GM10248 (cell line): ENCODE measurements around the gene AHCYL1.

Source experiments
- CTCF ChIA-PET: fragments of 300-600 bp; sonication (Branson Sonifier 250); formaldehyde crosslinking; extraction: SDS; loops from one replicate; lab custom pipeline; 2021; ENCODE audit warnings: antibody characterized with exemption; lab: Yijun Ruan, JAX
- POLR2A ChIA-PET: fragments of 350-650 bp; sonication (Branson Sonifier 250); formaldehyde crosslinking; extraction: SDS; loops from one replicate; lab custom pipeline; 2020; ENCODE audit warnings: antibody characterized with exemption; lab: Yijun Ruan, JAX
- DNase-seq: peaks from one replicate; pipeline ENCODE4 v3.0.0; 2012; ENCODE audit errors: extremely low spot score
- TF ChIP-seq, protein P1 (sequence below): IDR thresholded peaks from 2 replicates; pipeline ENCODE4 v1.5.1; 2012; ENCODE audit warnings: mild to moderate bottlenecking, low read depth; ENCODE audit errors: extremely low read depth, missing control alignments, control extremely low read depth

AHCYL1 gene

DNA sequence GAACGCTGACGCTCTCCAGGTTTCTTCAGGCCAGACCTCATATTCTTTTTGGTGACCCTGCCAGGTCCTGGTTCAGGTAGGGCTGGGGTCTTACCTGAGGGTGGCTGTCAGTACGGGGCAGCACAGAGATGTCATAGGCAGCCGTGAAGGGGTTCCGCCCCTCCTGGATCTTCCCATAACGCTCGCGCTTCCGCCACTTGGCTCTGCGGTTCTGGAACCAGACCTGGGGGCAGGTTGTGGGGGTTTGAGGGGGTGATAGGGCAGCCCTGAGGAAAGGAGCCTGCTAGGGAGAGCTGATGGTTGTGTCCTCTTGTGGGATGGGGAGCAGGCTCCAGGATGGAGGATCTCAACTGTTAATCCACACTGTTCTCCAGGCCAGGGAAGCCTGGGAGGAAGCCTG lies 76.8 kb downstream of the AHCYL1 start:
- no peak for DNase-seq
- ChIA-PET POLR2A (no interaction called here), CTCF (interaction anchor here (0.6 to 21.9 kb wide), 9 partner anchors 10 to 399 kb away, joined by 3 to 387 read pairs (median 19); partner anchors contain the start of gene STRIP1)
- TF ChIP-seq, protein P1, sequence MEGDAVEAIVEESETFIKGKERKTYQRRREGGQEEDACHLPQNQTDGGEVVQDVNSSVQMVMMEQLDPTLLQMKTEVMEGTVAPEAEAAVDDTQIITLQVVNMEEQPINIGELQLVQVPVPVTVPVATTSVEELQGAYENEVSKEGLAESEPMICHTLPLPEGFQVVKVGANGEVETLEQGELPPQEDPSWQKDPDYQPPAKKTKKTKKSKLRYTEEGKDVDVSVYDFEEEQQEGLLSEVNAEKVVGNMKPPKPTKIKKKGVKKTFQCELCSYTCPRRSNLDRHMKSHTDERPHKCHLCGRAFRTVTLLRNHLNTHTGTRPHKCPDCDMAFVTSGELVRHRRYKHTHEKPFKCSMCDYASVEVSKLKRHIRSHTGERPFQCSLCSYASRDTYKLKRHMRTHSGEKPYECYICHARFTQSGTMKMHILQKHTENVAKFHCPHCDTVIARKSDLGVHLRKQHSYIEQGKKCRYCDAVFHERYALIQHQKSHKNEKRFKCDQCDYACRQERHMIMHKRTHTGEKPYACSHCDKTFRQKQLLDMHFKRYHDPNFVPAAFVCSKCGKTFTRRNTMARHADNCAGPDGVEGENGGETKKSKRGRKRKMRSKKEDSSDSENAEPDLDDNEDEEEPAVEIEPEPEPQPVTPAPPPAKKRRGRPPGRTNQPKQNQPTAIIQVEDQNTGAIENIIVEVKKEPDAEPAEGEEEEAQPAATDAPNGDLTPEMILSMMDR, result no peak

DNA sequence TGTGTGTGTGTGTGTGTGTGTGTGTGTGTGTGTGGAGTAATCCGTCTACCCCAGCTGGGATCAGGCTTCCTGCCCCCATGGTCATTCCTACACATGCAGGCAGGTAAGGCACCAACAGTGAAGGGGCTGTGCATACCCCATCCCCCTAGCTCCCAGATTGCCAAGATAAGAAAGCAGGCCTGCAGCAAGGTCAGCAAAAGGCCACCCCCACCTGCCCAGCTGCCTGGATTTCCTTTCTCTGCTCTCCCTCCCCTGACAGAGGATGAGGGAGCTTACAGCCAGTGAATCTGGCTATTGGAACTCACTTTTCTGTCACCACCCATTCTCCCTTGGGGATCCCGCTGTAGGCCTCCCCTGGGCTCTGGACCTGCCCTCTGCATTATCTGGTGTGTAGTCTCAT lies 78.0 kb downstream of the AHCYL1 start:
- ChIA-PET CTCF (interaction anchor here (0.8 to 21.9 kb wide), 7 partner anchors 9 to 398 kb away, joined by 3 to 387 read pairs (median 5); partner anchors contain the start of gene STRIP1), POLR2A (no interaction called here)
- TF ChIP-seq, protein P1, result no peak
- DNase-seq, result no peak

DNA sequence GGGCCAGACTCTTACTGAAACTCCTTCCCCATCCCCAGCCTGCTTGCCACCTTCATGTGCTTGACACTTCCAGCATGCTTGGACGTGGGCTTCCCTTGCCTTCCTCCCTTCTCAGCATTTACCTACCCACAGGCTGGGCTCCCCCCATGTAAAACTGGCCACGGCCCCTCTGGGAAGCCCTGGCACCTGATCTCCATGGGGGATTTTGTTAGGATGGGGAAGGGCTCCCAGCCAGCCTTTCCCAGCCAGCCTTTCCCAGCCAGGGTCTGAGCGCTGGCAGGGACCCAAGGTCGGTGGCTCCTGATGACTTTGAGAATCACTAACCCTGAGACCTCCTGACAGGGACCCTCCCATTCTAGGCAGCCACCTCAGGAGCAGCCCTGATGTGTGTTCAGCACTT lies 79.2 kb downstream of the AHCYL1 start:
- CTCF ChIA-PET, result interaction anchor here (1.3 to 21.9 kb wide), 4 partner anchors 19 to 52 kb away, joined by 4 to 387 read pairs (median 6); partner anchors contain the start of gene STRIP1
- POLR2A ChIA-PET, result no interaction called here
- DNase-seq, result no peak
- TF ChIP-seq, protein P1, result no peak

DNA sequence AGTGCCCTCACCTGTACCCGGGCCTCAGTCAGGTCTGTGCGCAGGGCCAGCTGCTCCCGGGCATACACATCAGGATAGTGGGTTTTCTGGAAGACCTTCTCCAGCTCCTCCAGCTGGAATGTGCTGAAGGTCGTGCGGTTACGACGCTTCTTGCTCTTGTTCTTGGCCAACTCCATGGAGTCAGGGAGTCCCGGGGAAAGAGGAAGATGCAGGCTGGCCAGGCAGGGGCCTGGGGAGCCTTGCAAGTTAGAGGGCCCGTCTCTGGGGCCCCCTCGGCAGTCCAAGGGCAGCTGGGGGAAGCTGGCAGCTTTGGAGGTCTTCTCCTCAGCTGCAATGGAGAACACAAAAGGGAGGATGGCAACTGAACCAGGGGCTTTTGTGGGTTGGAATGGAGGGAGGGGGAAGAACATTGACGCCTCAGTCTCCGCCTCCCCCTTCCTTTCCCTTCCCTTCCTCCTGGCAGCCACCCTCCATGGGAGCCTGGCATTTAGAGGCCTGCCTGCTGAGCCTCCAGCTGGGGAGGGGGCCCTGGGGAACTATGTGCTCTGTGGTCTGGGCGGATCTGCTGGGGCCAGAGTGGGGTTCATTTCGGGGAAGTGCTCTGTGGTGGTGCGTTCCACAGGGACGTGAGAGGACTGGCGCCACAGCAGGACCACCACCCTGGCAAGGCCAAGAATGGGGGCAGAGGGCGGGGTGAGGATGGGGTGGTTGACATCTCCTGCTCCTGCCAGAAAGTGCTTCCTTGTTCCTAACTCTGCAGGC lies 80.2 kb downstream of the AHCYL1 start:
- DNase-seq, result no peak
- POLR2A ChIA-PET, result no interaction called here
- CTCF ChIA-PET, result interaction anchor here (1.1 to 21.9 kb wide), 9 partner anchors 14 to 248 kb away, joined by 3 to 387 read pairs (median 5); partner anchors contain the start of gene STRIP1
- TF ChIP-seq, protein P1, result no peak

DNA sequence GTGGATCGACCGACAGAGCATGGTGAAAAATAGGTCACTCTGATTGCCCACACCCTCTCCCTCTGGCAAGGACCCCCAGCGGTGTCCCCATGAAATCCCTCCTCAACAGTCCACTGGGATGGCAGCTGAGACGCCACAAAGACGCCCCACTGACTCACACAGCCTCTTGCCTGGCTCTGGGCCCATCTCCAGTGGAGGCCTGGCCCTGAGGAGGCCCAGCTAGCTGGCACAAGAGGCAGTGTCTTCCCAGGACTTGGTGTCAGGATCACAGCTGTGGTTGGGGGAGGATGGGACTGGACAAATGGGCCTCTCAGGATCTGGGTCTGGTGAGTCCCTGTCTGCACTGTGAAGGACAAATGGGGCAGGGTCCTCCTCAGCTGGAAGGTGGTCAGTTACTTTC lies 81.3 kb downstream of the AHCYL1 start:
- POLR2A ChIA-PET, result interaction anchor here (0.5 kb wide), 1 partner anchor 97 kb away, joined by 3 read pairs; no protein-coding TSS in a partner anchor
- no peak for DNase-seq
- TF ChIP-seq, protein P1, result no peak
- CTCF ChIA-PET, result interaction anchor here (1.0 to 21.9 kb wide), 10 partner anchors 13 to 247 kb away, joined by 3 to 387 read pairs (median 5); partner anchors contain the start of gene STRIP1

DNA sequence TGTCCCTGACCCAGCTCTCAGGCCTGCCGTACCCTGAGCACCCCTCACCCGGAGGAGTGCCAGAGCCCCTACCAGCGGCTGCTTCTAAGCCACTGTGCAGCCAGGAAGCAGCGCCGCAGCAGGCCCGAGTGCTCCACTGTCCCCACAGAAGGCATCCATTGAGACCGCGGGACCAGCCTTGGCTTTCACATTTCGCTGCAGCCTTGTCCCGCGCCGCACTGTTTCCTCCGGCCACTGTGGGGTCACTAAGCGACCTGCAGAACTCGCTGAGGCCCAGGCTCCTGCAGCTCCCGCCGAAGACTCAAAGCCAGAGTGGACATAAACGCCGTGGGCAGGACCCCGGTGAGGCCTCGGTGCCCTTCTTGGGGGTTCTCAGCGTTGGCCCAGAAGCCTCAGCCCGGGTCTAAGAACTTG lies 82.9 kb downstream of the AHCYL1 start:
- no peak for DNase-seq
- POLR2A ChIA-PET, result no interaction called here
- CTCF ChIA-PET, result interaction anchor here (1.2 to 21.9 kb wide), 7 partner anchors 10 to 38 kb away, joined by 3 to 387 read pairs (median 5); partner anchors contain the start of gene STRIP1
- TF ChIP-seq, protein P1, result no peak
